ENCODE data around the gene POU2F2. TPM values are rescaled to one million over a fixed set of nuclear protein-coding genes. Genes with fewer than 3 reads are reported as not detected.
A peak's percentile ranks its signal among the peaks of the same experiment; 100 is the strongest.

POU2F2 gene
- total RNA-seq, 1 donor from 2014 or later, result 2.5 TPM

DNA sequence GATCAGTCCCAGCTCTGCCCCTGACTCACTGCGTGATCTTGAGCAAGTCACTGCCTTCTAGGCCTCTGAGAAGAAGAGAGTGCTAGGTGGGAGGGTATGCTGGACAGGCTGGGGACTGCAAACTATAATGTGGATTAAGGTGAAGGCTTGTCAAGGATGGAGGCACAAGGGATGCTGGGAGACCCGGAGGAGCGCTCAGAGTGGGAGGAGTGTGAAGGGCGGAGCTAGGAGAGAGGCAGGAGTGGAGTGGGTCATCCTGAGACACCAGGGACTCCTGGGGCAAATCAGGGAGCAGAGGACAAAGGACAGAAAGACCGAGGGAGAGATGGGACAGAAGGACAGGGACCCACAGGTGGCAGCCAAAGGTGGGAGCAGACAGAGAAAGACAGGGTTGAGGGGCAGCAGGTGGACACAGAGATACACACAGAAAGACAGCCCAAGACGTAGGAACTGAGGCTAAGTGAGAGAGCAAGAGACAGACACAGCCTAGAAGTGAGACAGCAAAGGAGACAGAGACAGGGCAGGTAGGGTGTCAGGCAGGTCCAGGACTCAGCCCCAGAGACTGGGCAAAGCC is 64.8 kb downstream of the POU2F2 start:
- no peak for DNase-seq (ENCODE audit: low read depth, low spot score)
- no peaks in the 10 kb centered on the region for H3K36me3 Mint-ChIP-seq (ENCODE audit: low read depth)
- no peak overlapping the region for H3K27ac Mint-ChIP-seq (ENCODE audit: unreplicated experiment)
- peaks cover 16% of the 10 kb centered on the region for H3K27me3 Mint-ChIP-seq (ENCODE audit: low read depth)
- peaks cover 7% of the 10 kb centered on the region for H3K4me1 Mint-ChIP-seq
- H3K4me3 Mint-ChIP-seq, result no peak overlapping the region
- H3K9me3 Mint-ChIP-seq, result no peaks in the 10 kb centered on the region
- TF ChIP-seq, protein P1, sequence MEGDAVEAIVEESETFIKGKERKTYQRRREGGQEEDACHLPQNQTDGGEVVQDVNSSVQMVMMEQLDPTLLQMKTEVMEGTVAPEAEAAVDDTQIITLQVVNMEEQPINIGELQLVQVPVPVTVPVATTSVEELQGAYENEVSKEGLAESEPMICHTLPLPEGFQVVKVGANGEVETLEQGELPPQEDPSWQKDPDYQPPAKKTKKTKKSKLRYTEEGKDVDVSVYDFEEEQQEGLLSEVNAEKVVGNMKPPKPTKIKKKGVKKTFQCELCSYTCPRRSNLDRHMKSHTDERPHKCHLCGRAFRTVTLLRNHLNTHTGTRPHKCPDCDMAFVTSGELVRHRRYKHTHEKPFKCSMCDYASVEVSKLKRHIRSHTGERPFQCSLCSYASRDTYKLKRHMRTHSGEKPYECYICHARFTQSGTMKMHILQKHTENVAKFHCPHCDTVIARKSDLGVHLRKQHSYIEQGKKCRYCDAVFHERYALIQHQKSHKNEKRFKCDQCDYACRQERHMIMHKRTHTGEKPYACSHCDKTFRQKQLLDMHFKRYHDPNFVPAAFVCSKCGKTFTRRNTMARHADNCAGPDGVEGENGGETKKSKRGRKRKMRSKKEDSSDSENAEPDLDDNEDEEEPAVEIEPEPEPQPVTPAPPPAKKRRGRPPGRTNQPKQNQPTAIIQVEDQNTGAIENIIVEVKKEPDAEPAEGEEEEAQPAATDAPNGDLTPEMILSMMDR (conservative IDR thresholded peaks at IDR 0.05), result no peak

- DNase-seq (ENCODE audit: low read depth, low spot score), result no peak
- Mint-ChIP-seq H3K27me3 (ENCODE audit: low read depth) (peaks cover 10% of the 10 kb centered on the region), H3K36me3 (ENCODE audit: low read depth) (no peaks in the 10 kb centered on the region), H3K9me3 (no peaks in the 10 kb centered on the region), H3K4me3 (no peak overlapping the region), H3K4me1 (peaks cover 7% of the 10 kb centered on the region), H3K27ac (ENCODE audit: unreplicated experiment) (no peak overlapping the region)
- TF ChIP-seq, protein P1 (conservative IDR thresholded peaks at IDR 0.05), result no peak
These were observed 66.0 kb downstream of the POU2F2 start for GRCh38 chr19:42066075-42066754.

GRCh38 chr19:42065511-42065910 is 66.7 kb downstream of the POU2F2 start:
- Mint-ChIP-seq H3K27ac (ENCODE audit: unreplicated experiment) (no peak overlapping the region), H3K4me3 (no peak overlapping the region), H3K27me3 (ENCODE audit: low read depth) (peaks cover 3% of the 10 kb centered on the region), H3K9me3 (no peaks in the 10 kb centered on the region), H3K36me3 (ENCODE audit: low read depth) (no peaks in the 10 kb centered on the region), H3K4me1 (peaks cover 3% of the 10 kb centered on the region)
- no peak for DNase-seq (ENCODE audit: low read depth, low spot score)
- TF ChIP-seq, protein P1 (conservative IDR thresholded peaks at IDR 0.05), result no peak

DNA sequence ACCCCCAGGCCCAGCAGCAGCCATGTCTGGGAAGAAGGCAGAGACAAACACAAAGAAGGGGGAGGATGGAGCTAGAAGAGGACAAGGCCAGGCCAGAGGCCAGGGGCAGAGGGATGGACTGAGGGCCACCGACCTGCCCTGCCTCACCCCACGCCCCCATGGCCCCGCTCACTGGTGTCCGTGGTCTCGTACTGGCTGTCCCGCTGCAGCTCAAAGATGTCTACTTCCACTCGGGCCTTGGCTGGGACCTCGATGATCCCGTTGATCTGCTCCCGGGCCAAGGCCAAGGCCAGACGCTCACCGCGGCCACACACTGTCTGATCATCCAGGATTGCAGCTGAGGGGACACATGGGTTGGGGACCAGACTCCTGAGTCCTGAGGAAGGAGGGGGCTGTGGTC is 67.2 kb downstream of the POU2F2 start:
- no peaks in the 10 kb centered on the region for H3K9me3 Mint-ChIP-seq

DNA sequence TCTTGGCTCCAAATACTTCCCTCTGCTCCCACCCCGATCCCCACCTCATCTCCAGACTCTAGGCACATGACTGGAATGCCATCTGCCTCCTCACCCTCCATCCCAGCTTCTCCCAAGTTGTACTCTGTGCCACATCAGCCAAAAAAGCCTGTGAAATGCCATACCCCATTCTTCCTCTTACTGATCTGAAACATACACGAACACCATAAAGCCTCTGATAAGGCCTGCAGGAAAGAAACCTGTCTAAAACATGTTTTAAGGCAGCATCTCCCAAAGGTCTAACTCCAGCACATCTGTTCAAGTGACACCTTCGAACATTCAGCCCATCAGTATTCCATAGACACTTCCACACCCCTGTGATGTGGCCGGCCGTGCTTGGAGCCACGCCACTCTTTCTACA is 67.8 kb downstream of the POU2F2 start:
- H3K27me3 Mint-ChIP-seq (ENCODE audit: low read depth), result no peaks in the 10 kb centered on the region
- peak overlapping the region; percentile 16 for H3K27ac Mint-ChIP-seq (ENCODE audit: unreplicated experiment)
- no peak for DNase-seq (ENCODE audit: low read depth, low spot score)
- TF ChIP-seq, protein P1 (conservative IDR thresholded peaks at IDR 0.05), result no peak
- H3K36me3 Mint-ChIP-seq (ENCODE audit: low read depth), result no peaks in the 10 kb centered on the region
- H3K9me3 Mint-ChIP-seq, result no peaks in the 10 kb centered on the region
- H3K4me1 Mint-ChIP-seq, result no peaks in the 10 kb centered on the region
- H3K4me3 Mint-ChIP-seq, result no peak overlapping the region

More for the DNA sequence above, 67.2 kb downstream of the POU2F2 start:
- Mint-ChIP-seq H3K4me3 (no peak overlapping the region), H3K27ac (ENCODE audit: unreplicated experiment) (no peak overlapping the region), H3K36me3 (ENCODE audit: low read depth) (no peaks in the 10 kb centered on the region), H3K27me3 (ENCODE audit: low read depth) (no peaks in the 10 kb centered on the region), H3K4me1 (no peaks in the 10 kb centered on the region)
- TF ChIP-seq, protein P1 (conservative IDR thresholded peaks at IDR 0.05), result no peak
- no peak for DNase-seq (ENCODE audit: low read depth, low spot score)

All from neural crest cell (in vitro differentiated cells).